HAP-1 (cell line): ENCODE results near the gene LOXL1.
"Not testable (repeated sequence)": the region's sequence is repeated elsewhere in the genome, so short reads cannot be mapped to it uniquely, and the experiment has no call there.

ENCODE experiments used
- DNase-seq, 2 experiments: peaks; one replicate each; pipeline ENCODE4 v3.0.0-alpha.2; 2016 to 2020; ENCODE audit warnings: low spot score in 2 of 2
- H3K27me3 ChIP-seq: fragments of 250-450 bp; sonication (Bioruptor Pico); 2 replicates; pipeline ENCODE4 v1.5.1; 2020; ENCODE audit warnings: low read depth, mild to moderate bottlenecking, moderate library complexity
- H3K36me3 ChIP-seq: fragments of 250-450 bp; sonication (Bioruptor Pico); replicated peaks from 2 replicates; pipeline ENCODE4 v1.5.1; 2020; ENCODE audit warnings: mild to moderate bottlenecking
- H3K4me1 ChIP-seq: fragments of 250-450 bp; sonication (Bioruptor Pico); 2 replicates; pipeline ENCODE4 v1.5.1; 2020; ENCODE audit warnings: mild to moderate bottlenecking
- H3K4me3 ChIP-seq: fragments of 250-450 bp; sonication (Bioruptor Pico); 2 replicates; pipeline ENCODE4 v1.5.1; 2020; ENCODE audit warnings: mild to moderate bottlenecking, moderate library complexity
- H3K9me3 ChIP-seq: fragments of 250-450 bp; sonication (Bioruptor Pico); 2 replicates; pipeline ENCODE4 v1.5.1; 2020; ENCODE audit warnings: mild to moderate bottlenecking, moderate library complexity
- in situ Hi-C: fragments of 300-500 bp; cut with MboI; formaldehyde crosslinking; loops from 3 replicates; pipeline ENCODE4 v1.14.3; 2020; ENCODE audit warnings: low sequenced_read_pairs, inconsistent platforms, mixed read lengths

The LOXL1 gene

GRCh38 chr15:73962433-73962832 lies 36.2 kb downstream of the LOXL1 start:
- H3K9me3 ChIP-seq = no peaks in the 10 kb centered on the region
- in situ Hi-C loops = loop anchor here (10.0 kb wide), 1 partner anchor 362 kb away; no protein-coding TSS in a partner anchor
- H3K4me3 ChIP-seq = no peak overlapping the region
- DNase-seq = no peak
- no peaks in the 10 kb centered on the region for H3K36me3 ChIP-seq
- H3K27me3 ChIP-seq = peaks cover 19% of the 10 kb centered on the region; the same call in 1 of the 2 replicates
- peaks cover 16% of the 10 kb centered on the region for H3K4me1 ChIP-seq

GRCh38 chr15:73964736-73965093 lies 38.5 kb downstream of the LOXL1 start:
- H3K4me3 ChIP-seq = no peak overlapping the region
- in situ Hi-C loops = loop anchor here (10.0 kb wide), 1 partner anchor 360 kb away; no protein-coding TSS in a partner anchor
- no peaks in the 10 kb centered on the region for H3K9me3 ChIP-seq
- peak; percentile 85 to 98 for DNase-seq
- peaks cover 28% of the 10 kb centered on the region for H3K4me1 ChIP-seq
- H3K36me3 ChIP-seq = no peaks in the 10 kb centered on the region
- H3K27me3 ChIP-seq = peaks cover 7% of the 10 kb centered on the region; the same call in 1 of the 2 replicates

GRCh38 chr15:73965094-73965757 lies 39.0 kb downstream of the LOXL1 start:
- Histone ChIP-seq H3K4me3 (no peak overlapping the region), H3K36me3 (no peaks in the 10 kb centered on the region), H3K27me3 (peaks cover 7% of the 10 kb centered on the region; the same call in 1 of the 2 replicates), H3K4me1 (peaks cover 28% of the 10 kb centered on the region), H3K9me3 (no peaks in the 10 kb centered on the region)
- peak in 1 of 2 experiments; percentile 58 for DNase-seq
- in situ Hi-C loops = loop anchor here (10.0 kb wide), 1 partner anchor 360 kb away; no protein-coding TSS in a partner anchor

GRCh38 chr15:73965758-73966113 lies 39.5 kb downstream of the LOXL1 start:
- DNase-seq = peak; percentile 31 to 55
- Histone ChIP-seq H3K4me1 (peaks cover 28% of the 10 kb centered on the region), H3K27me3 (peaks cover 7% of the 10 kb centered on the region; the same call in 1 of the 2 replicates), H3K4me3 (no peak overlapping the region), H3K36me3 (no peaks in the 10 kb centered on the region), H3K9me3 (no peaks in the 10 kb centered on the region)
- in situ Hi-C loops = loop anchor here (10.0 kb wide), 1 partner anchor 359 kb away; no protein-coding TSS in a partner anchor

- no peak overlapping the region for H3K4me3 ChIP-seq
- H3K36me3 ChIP-seq = no peaks in the 10 kb centered on the region
- no peaks in the 10 kb centered on the region for H3K27me3 ChIP-seq
- DNase-seq = peak in 1 of 2 experiments; percentile 91
- in situ Hi-C loops = loop anchor here (10.0 kb wide), 1 partner anchor 356 kb away; no protein-coding TSS in a partner anchor
- H3K4me1 ChIP-seq = peaks cover 38% of the 10 kb centered on the region
- H3K9me3 ChIP-seq = no peaks in the 10 kb centered on the region
Observed at GRCh38 chr15:73968461-73968860, 42.2 kb downstream of the LOXL1 start.

- no peak for DNase-seq
- in situ Hi-C loops = loop anchor here (10.0 kb wide), 1 partner anchor 356 kb away; no protein-coding TSS in a partner anchor
- H3K27me3 ChIP-seq = no peaks in the 10 kb centered on the region
- no peaks in the 10 kb centered on the region for H3K9me3 ChIP-seq
- H3K36me3 ChIP-seq = no peaks in the 10 kb centered on the region
- peaks cover 38% of the 10 kb centered on the region for H3K4me1 ChIP-seq
- no peak overlapping the region for H3K4me3 ChIP-seq
Observed at GRCh38 chr15:73969151-73969759, 43.0 kb downstream of the LOXL1 start.

GRCh38 chr15:73972984-73973682 lies 46.9 kb downstream of the LOXL1 start:
- peak; percentile 96 to 98 for DNase-seq
- Histone ChIP-seq H3K4me3 (0 out of 2 replicates have a peak overlapping the region, but pooled peaks have one; percentile 1), H3K4me1 (peaks cover 20% of the 10 kb centered on the region), H3K9me3 (no peaks in the 10 kb centered on the region), H3K27me3 (peaks cover 16% of the 10 kb centered on the region), H3K36me3 (no peaks in the 10 kb centered on the region)
- in situ Hi-C loops = no loop called here

- H3K4me3 ChIP-seq, in situ Hi-C loops: not testable (repeated sequence)
- H3K4me1 ChIP-seq = peaks cover 14% of the 10 kb centered on the region
Observed at GRCh38 chr15:73973683-73974200, 47.5 kb downstream of the LOXL1 start.

GRCh38 chr15:73975440-73976125 lies 49.3 kb downstream of the LOXL1 start:
- Histone ChIP-seq H3K4me1 (peaks cover 10% of the 10 kb centered on the region), H3K27me3 (peaks cover 17% of the 10 kb centered on the region)
- H3K9me3 ChIP-seq, H3K36me3 ChIP-seq, DNase-seq, in situ Hi-C loops, H3K4me3 ChIP-seq: not testable (repeated sequence)

More at GRCh38 chr15:73973683-73974200, 47.5 kb downstream of the LOXL1 start:
- peaks cover 17% of the 10 kb centered on the region for H3K27me3 ChIP-seq
- not testable (repeated sequence) for H3K9me3 ChIP-seq, H3K36me3 ChIP-seq, DNase-seq

GRCh38 chr15:73978896-73979295 lies 52.6 kb downstream of the LOXL1 start:
- no peak overlapping the region for H3K4me3 ChIP-seq
- H3K36me3 ChIP-seq = no peaks in the 10 kb centered on the region
- in situ Hi-C loops = no loop called here
- peaks cover 17% of the 10 kb centered on the region for H3K27me3 ChIP-seq
- no peaks in the 10 kb centered on the region for H3K4me1 ChIP-seq
- no peak for DNase-seq
- H3K9me3 ChIP-seq = no peaks in the 10 kb centered on the region

GRCh38 chr15:73979636-73980035 lies 53.4 kb downstream of the LOXL1 start:
- in situ Hi-C loops = no loop called here
- DNase-seq = peak in 1 of 2 experiments; percentile 41

GRCh38 chr15:73981761-73982221 lies 55.5 kb downstream of the LOXL1 start:
- in situ Hi-C loops = no loop called here
- Histone ChIP-seq H3K9me3 (no peaks in the 10 kb centered on the region), H3K27me3 (peaks cover 7% of the 10 kb centered on the region), H3K4me1 (no peaks in the 10 kb centered on the region), H3K4me3 (no peak overlapping the region), H3K36me3 (no peaks in the 10 kb centered on the region)
- no peak for DNase-seq

More at GRCh38 chr15:73979636-73980035, 53.4 kb downstream of the LOXL1 start:
- peaks cover 17% of the 10 kb centered on the region for H3K27me3 ChIP-seq
- H3K9me3 ChIP-seq = no peaks in the 10 kb centered on the region
- H3K36me3 ChIP-seq = no peaks in the 10 kb centered on the region
- H3K4me1 ChIP-seq = no peaks in the 10 kb centered on the region
- no peak overlapping the region for H3K4me3 ChIP-seq
